ENCODE measurements around the gene ENTPD5.

Gene ENTPD5

DNA sequence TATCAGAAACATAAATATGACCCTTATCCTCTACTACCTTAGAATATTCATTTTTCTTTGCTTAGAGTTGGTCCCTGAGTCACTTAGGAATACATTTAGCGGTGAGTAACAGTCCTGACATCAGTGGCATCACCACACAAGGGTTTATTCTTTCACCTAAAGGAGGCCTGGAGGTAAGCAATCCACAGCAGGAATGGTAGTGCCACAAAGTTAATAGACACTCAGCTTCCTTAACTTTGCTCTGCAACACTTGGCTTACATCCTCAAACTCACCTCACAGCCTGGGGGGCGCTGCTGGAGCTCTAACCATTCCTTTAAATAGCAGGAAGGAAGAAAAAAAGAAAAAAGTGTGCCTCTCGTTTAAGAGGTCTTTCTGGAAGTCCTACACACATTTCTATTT lies 29.2 kb upstream of the ENTPD5 start:
- TF ChIP-seq, protein P1, sequence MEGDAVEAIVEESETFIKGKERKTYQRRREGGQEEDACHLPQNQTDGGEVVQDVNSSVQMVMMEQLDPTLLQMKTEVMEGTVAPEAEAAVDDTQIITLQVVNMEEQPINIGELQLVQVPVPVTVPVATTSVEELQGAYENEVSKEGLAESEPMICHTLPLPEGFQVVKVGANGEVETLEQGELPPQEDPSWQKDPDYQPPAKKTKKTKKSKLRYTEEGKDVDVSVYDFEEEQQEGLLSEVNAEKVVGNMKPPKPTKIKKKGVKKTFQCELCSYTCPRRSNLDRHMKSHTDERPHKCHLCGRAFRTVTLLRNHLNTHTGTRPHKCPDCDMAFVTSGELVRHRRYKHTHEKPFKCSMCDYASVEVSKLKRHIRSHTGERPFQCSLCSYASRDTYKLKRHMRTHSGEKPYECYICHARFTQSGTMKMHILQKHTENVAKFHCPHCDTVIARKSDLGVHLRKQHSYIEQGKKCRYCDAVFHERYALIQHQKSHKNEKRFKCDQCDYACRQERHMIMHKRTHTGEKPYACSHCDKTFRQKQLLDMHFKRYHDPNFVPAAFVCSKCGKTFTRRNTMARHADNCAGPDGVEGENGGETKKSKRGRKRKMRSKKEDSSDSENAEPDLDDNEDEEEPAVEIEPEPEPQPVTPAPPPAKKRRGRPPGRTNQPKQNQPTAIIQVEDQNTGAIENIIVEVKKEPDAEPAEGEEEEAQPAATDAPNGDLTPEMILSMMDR (IDR thresholded peaks at IDR 0.05; ENCODE audit: borderline replicate concordance, insufficient read depth, low read depth, low read length), result no peak

DNA sequence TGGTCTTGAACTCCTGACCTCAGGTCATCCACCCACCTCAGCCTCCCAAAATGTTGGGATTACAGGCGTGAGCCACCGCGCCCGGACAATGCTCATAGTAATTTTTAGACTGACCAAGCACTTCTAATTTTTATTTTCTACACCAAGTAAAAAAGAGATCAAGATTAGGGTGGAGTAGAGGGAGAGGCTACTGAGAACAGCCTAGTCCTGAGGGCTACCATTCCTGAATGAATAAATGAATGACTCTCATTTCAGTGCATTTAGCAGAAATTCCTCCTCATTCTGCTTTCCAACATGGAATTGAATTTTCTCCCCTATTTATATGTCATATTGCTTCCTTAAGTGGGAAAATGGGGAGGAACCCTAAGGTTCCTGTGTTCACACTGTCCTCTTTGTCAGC lies 26.4 kb upstream of the ENTPD5 start:
- TF ChIP-seq, protein P1 (IDR thresholded peaks at IDR 0.05; ENCODE audit: borderline replicate concordance, insufficient read depth, low read depth, low read length), result no peak
- H3K4me3 ChIP-seq (ENCODE audit: low read depth, low read length), result no peak overlapping the region

More for the DNA sequence above, 29.2 kb upstream of the ENTPD5 start:
- no peak overlapping the region for H3K4me3 ChIP-seq (ENCODE audit: low read depth, low read length)

DNA sequence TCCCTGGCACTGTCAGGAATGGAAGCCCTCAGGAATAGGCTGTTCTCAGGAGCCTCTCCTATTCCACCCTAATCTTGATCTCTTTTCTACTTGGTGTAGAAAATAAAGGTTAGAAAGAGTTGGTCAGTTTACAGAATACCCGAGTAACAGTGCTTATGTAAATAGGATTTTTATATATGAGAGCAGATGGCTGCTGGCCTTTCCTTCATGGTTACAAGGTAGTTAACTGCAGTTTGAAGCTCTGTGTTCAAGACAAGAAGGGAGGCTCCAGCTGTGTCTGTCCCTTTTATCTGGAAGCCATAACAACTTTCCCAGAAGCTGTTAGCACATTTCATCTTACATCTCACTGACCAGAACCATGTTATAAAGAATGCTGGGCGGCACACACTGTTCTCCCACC lies 23.2 kb upstream of the ENTPD5 start:
- no peak overlapping the region for H3K4me3 ChIP-seq (ENCODE audit: low read depth, low read length)
- TF ChIP-seq, protein P1 (IDR thresholded peaks at IDR 0.05; ENCODE audit: borderline replicate concordance, insufficient read depth, low read depth, low read length), result no peak

DNA sequence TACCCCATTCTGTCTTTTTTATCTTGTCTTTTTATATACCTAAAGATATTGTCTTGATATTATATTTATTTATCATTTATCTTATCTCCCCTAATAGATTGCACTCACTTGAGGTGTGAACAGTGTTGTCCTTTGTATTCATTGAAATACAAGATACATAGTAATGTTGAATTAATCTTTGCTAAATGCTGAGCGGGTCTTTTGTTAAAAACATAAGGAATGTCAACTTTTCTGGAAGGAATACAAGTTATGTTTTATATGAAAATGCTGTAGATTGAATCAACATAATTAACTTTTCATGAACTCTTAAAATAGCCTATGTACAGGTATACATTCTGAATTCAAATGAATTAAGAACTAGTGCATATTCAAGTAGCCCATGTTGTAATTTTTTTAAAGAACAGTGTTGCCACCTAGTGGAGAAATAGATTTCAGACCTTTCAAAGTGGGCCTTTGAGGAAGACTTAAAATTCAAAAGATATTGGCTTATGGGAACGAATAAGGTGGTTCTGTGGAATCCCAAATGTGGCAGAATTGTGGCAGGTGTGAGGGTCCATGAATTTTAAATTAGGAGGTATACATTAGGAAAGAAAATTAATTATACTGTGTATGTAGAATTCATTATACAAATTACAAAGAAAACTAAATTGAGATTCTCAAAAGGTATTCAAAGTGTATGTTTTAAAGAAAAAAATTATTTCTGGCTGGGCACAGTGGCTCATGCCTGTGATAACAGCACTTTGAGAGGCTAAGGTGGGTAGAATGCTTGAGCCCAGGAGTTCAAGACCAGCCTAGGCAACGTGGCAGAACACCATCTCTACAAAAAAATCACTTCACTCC lies 19.2 kb upstream of the ENTPD5 start:
- TF ChIP-seq, protein P1 (IDR thresholded peaks at IDR 0.05; ENCODE audit: borderline replicate concordance, insufficient read depth, low read depth, low read length), result peak; percentile 29; the same call in 1 of the 2 replicates
- no peak overlapping the region for H3K4me3 ChIP-seq (ENCODE audit: low read depth, low read length)

DNA sequence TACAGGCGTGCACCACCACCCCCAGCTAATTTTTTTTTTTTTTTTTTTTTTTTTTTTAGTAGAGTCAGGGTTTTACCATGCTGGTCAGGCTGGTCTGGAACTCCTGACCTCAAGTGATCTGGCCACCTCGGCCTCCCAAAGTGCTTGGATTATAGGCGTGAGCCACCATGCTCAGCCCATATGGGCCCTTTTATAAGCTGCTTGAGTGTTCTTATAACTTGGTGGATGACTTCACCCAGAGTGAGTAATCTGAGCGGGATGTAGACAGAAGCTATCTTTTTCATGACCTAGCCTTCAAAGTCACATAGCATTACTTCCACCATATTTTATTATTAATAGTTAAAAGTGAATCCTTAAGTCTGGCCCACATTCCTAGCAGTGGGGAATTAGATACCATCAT lies 16.5 kb upstream of the ENTPD5 start:
- TF ChIP-seq, protein P1 (IDR thresholded peaks at IDR 0.05; ENCODE audit: borderline replicate concordance, insufficient read depth, low read depth, low read length), result no peak
- no peak overlapping the region for H3K4me3 ChIP-seq (ENCODE audit: low read depth, low read length)

DNA sequence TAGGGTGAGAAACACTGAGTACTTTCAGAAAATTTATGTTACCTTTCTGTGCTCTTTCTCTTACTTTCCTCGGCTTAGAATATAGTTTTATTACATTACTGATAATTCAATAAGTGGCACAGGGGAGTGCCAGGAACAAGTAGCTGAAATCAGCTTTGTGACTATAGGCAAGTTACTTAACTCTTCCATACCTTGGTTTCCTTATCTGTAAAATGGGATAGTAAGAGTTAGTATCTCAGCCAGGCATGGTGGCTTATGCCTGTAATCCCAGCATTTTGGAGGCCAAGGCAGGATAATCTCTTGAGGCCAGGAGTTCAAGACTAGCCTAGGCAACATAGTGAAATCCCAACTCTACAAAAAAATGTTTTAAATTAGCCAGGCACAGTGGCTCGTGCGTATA lies 15.5 kb upstream of the ENTPD5 start:
- TF ChIP-seq, protein P1 (IDR thresholded peaks at IDR 0.05; ENCODE audit: borderline replicate concordance, insufficient read depth, low read depth, low read length), result no peak
- no peak overlapping the region for H3K4me3 ChIP-seq (ENCODE audit: low read depth, low read length)

DNA sequence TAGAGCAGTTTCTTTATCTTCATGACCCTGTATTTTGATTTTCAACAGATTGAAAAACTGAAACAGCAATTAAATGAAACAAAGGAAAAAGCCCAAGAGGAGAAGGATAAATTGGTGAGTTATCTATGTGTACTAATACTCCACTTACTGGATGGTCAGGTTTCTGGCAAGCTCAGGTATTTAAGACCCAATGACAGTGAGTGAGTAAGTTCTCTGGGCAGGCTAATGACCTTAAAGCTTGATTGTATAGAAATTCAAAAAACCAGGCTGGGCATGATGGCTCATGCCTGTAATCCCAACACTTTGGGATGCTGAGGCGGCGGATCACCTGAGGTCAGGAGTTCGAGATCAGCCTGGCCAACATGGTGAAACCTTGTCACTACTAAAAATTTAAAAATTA lies 10.0 kb upstream of the ENTPD5 start:
- no peak overlapping the region for H3K4me3 ChIP-seq (ENCODE audit: low read depth, low read length)
- TF ChIP-seq, protein P1 (IDR thresholded peaks at IDR 0.05; ENCODE audit: borderline replicate concordance, insufficient read depth, low read depth, low read length), result no peak

All from GM12875 (cell line).